Measurements from ENCODE around the gene TBX18.

TBX18 gene

GRCh38 chr6:84748376-84748775 lies 16.0 kb downstream of the TBX18 start:
- no peak for DNase-seq (ENCODE audit: low read depth)

GRCh38 chr6:84743616-84744015 lies 20.8 kb downstream of the TBX18 start:
- no peak for DNase-seq (ENCODE audit: low read depth)

GRCh38 chr6:84740385-84740784 lies 24.0 kb downstream of the TBX18 start:
- DNase-seq (ENCODE audit: low read depth), result no peak

GRCh38 chr6:84739866-84740208 lies 24.6 kb downstream of the TBX18 start:
- DNase-seq (ENCODE audit: low read depth), result no peak

- peak; percentile 36 for DNase-seq (ENCODE audit: low read depth)
Observed at GRCh38 chr6:84738996-84739865, 25.2 kb downstream of the TBX18 start.

- DNase-seq (ENCODE audit: low read depth), result no peak
Observed at GRCh38 chr6:84733889-84734288, 30.5 kb downstream of the TBX18 start.

- peak; percentile 63 for DNase-seq (ENCODE audit: low read depth)
Observed at GRCh38 chr6:84731901-84732300, 32.5 kb downstream of the TBX18 start.

GRCh38 chr6:84731401-84731800 lies 33.0 kb downstream of the TBX18 start:
- DNase-seq (ENCODE audit: low read depth), result peak; percentile 12

- peak; percentile 41 for DNase-seq (ENCODE audit: low read depth)
Observed at GRCh38 chr6:84728602-84729001, 35.8 kb downstream of the TBX18 start.

GRCh38 chr6:84719152-84719551 lies 45.2 kb downstream of the TBX18 start:
- DNase-seq (ENCODE audit: low read depth), result no peak

- DNase-seq (ENCODE audit: low read depth), result peak; percentile 43
Observed at GRCh38 chr6:84718038-84718955, 46.1 kb downstream of the TBX18 start.

GRCh38 chr6:84709121-84709520 lies 55.3 kb downstream of the TBX18 start:
- DNase-seq (ENCODE audit: low read depth), result no peak

GRCh38 chr6:84707171-84707570 lies 57.2 kb downstream of the TBX18 start:
- DNase-seq (ENCODE audit: low read depth), result no peak

GRCh38 chr6:84696166-84696565 lies 68.2 kb downstream of the TBX18 start:
- peak; percentile 2 for DNase-seq (ENCODE audit: low read depth)

- DNase-seq (ENCODE audit: low read depth), result no peak
Observed at GRCh38 chr6:84691978-84692623, 72.3 kb downstream of the TBX18 start.

- DNase-seq (ENCODE audit: low read depth), result no peak
Observed at GRCh38 chr6:84688141-84688873, 76.1 kb downstream of the TBX18 start.

GRCh38 chr6:84687431-84687830 lies 77.0 kb downstream of the TBX18 start:
- DNase-seq (ENCODE audit: low read depth), result no peak

GRCh38 chr6:84685983-84686584 lies 78.3 kb downstream of the TBX18 start:
- peak; percentile 17 for DNase-seq (ENCODE audit: low read depth)

- DNase-seq (ENCODE audit: low read depth), result no peak
Observed at GRCh38 chr6:84681693-84682326, 82.6 kb downstream of the TBX18 start.

- no peak for DNase-seq (ENCODE audit: low read depth)
Observed at GRCh38 chr6:84675651-84676050, 88.7 kb downstream of the TBX18 start.

GRCh38 chr6:84674395-84674794 lies 90.0 kb downstream of the TBX18 start:
- DNase-seq (ENCODE audit: low read depth), result no peak

Data from amniotic epithelial cell (primary cell).